ENCODE data around the gene TMEM140. TPM values are rescaled to one million over a fixed set of nuclear protein-coding genes. Genes with fewer than 3 reads are reported as not detected.

TMEM140 gene
- total and polyA plus RNA-seq, 9 of the 15 experiments (the other 6 are each of a cell fraction or from before 2014, with no cell fraction given): 0.03 to 0.82 (median 0.23) TPM

- TF ChIP-seq MYNN (IDR thresholded peaks at IDR 0.05) (no peak), MYNN (CRISPR knock-in tag; IDR thresholded peaks at IDR 0.05) (no peak), NFATC3 (IDR thresholded peaks at IDR 0.05) (no peak), CHAMP1 (IDR thresholded peaks at IDR 0.05) (no peak)
Measured at GRCh38 chr7:135209225-135209834, 61.5 kb downstream of the TMEM140 start (continued).

GRCh38 chr7:135210888-135211178 lies 63.0 kb downstream of the TMEM140 start:
- in situ Hi-C loops (cut with MboI) (no loop called here), intact Hi-C loops (cut with micrococcal nuclease) (no loop called here)
- ChIA-PET CTCF (ENCODE audit: low intra/inter-chr PET ratio) (no interaction called here), POLR2A (interaction anchor here (0.6 to 2.0 kb wide), 8 partner anchors 9 to 412 kb away, joined by 3 to 6 read pairs (median 4); no protein-coding TSS in a partner anchor)
- Histone ChIP-seq H3K27me3 (ENCODE audit: control insufficient read depth in 2 of 2, insufficient read depth in 2 of 2, low read length in 2 of 2) (no peaks in the 10 kb centered on the region; a peak in 1 of 5 replicates), H2AFZ (ENCODE audit: low read depth, low read length) (peak overlapping the region; percentile 99), H3K79me2 (ENCODE audit: control insufficient read depth, insufficient read depth, low read length) (no peaks in the 10 kb centered on the region), H3K4me1 (replicated peaks in 1 of 2; ENCODE audit: control insufficient read depth in 2 of 2, insufficient read depth in 2 of 2, low read length in 2 of 2) (peaks cover 16 to 27% of the 10 kb centered on the region in 2 experiments), H3K9me1 (ENCODE audit: control insufficient read depth, insufficient read depth, low read length) (no peaks in the 10 kb centered on the region), H3K27ac (ENCODE audit: extremely low read depth, low read depth, low read length) (peak overlapping the region; percentile 66; the same call in 1 of the 3 replicates), H3K9ac (ENCODE audit: insufficient read depth in 1 of 2, low read depth in 2 of 2, low read length in 2 of 2) (peak overlapping the region; percentile 63 to 98), H3K9me3 (replicated peaks; ENCODE audit: control insufficient read depth, insufficient read depth, low read depth, low read length) (no peaks in the 10 kb centered on the region), H3K4me3 (peak overlapping the region; percentile 90), H3K36me3 (ENCODE audit: control insufficient read depth, insufficient read depth, low read length) (no peaks in the 10 kb centered on the region), H3K4me2 (ENCODE audit: insufficient read depth, low read length) (peak overlapping the region; percentile 90), H4K20me1 (replicated peaks; ENCODE audit: control insufficient read depth, insufficient read depth, low read length) (no peaks in the 10 kb centered on the region)
- DNase-seq (ENCODE audit: extremely low read depth in 1 of 4, low spot score in 3 of 4) (no peak), ATAC-seq (peak; percentile 33), FAIRE-seq (no peak)
- BruUV-seq (replicated peaks): no TSS peak
- WGBS (ENCODE audit: insufficient coverage, low coverage, missing lambda C conversion rate): 5% methylated on average over 13 of the region's 13 CpGs
- 0 out of 2 replicates have a peak, but pooled peaks have one; percentile 49 for TF ChIP-seq SMAD4 (CRISPR knock-in tag; conservative IDR thresholded peaks at IDR 0.05)
- no peak for TF ChIP-seq PKNOX1 (IDR thresholded peaks at IDR 0.05)
- TF ChIP-seq MYC (IDR thresholded peaks at IDR 0.05; ENCODE audit: low read depth, low read length): no peak
- no peak for TF ChIP-seq MYC (CRISPR knock-in tag; IDR thresholded peaks at IDR 0.05; ENCODE audit: borderline replicate concordance, low read depth)
- TF ChIP-seq SMAD3 (CRISPR knock-in tag; conservative IDR thresholded peaks at IDR 0.05): 0 out of 2 replicates have a peak, but pooled peaks have one; percentile 2
- no peak for TF ChIP-seq TCF7 (IDR thresholded peaks at IDR 0.05; ENCODE audit: borderline replicate concordance)
- TF ChIP-seq ELF4 (CRISPR knock-in tag; IDR thresholded peaks at IDR 0.05): 0 out of 2 replicates have a peak, but pooled peaks have one; percentile 17
- no peak for TF ChIP-seq HDAC6 (IDR thresholded peaks at IDR 0.05; ENCODE audit: low read depth, low read length)

Data from K562 (cell line).